Measurements from ENCODE around the gene HNRNPR.
A peak's percentile ranks its signal among the peaks of the same experiment; 100 is the strongest.

The HNRNPR gene

GRCh38 chr1:23368562-23369334 is 24.7 kb upstream of the HNRNPR start:
- DNase-seq = peak; percentile 46

GRCh38 chr1:23367791-23368561 is 23.9 kb upstream of the HNRNPR start:
- DNase-seq = peak; percentile 86

- no peak for DNase-seq
Measured at GRCh38 chr1:23367451-23367790, 23.3 kb upstream of the HNRNPR start.

- no peak for DNase-seq
Measured at GRCh38 chr1:23366598-23366997, 22.5 kb upstream of the HNRNPR start.

- no peak for DNase-seq
Measured at GRCh38 chr1:23366146-23366545, 22.1 kb upstream of the HNRNPR start.

GRCh38 chr1:23362218-23362713 is 18.2 kb upstream of the HNRNPR start:
- no peak for DNase-seq

GRCh38 chr1:23358310-23358875 is 14.3 kb upstream of the HNRNPR start:
- DNase-seq = no peak

GRCh38 chr1:23357138-23357908 is 13.2 kb upstream of the HNRNPR start:
- no peak for DNase-seq

- no peak for DNase-seq
Measured at GRCh38 chr1:23356471-23357137, 12.5 kb upstream of the HNRNPR start.

GRCh38 chr1:23354245-23354644 is 10.2 kb upstream of the HNRNPR start:
- no peak for DNase-seq

GRCh38 chr1:23352096-23352695 is 8.1 kb upstream of the HNRNPR start:
- DNase-seq = no peak

GRCh38 chr1:23345920-23346319 is 1.8 kb upstream of the HNRNPR start:
- DNase-seq = no peak

GRCh38 chr1:23344987-23345472 is 946 bp upstream of the HNRNPR start:
- no peak for DNase-seq

GRCh38 chr1:23343221-23344110 is 618 bp downstream of the HNRNPR start:
- no peak for DNase-seq

- DNase-seq = no peak
Measured at GRCh38 chr1:23341931-23342692, 2.0 kb downstream of the HNRNPR start.

- no peak for DNase-seq
Measured at GRCh38 chr1:23339632-23340031, 4.5 kb downstream of the HNRNPR start.

GRCh38 chr1:23337869-23338268 is 6.2 kb downstream of the HNRNPR start:
- DNase-seq = no peak

- no peak for DNase-seq
Measured at GRCh38 chr1:23331713-23332112, 12.4 kb downstream of the HNRNPR start.

- no peak for DNase-seq
Measured at GRCh38 chr1:23330846-23331245, 13.2 kb downstream of the HNRNPR start.

- no peak for DNase-seq
Measured at GRCh38 chr1:23325393-23325792, 18.7 kb downstream of the HNRNPR start.

Measured in NCI-H2029 treated with DMSO at 0.1 percent for 48 hours (cell line).